Smooth muscle cell (in vitro differentiated cells): ENCODE results near the gene FNDC5. TPM values are rescaled to one million over a fixed set of nuclear protein-coding genes. Genes with fewer than 3 reads are reported as not detected.

ENCODE experiments used
- DNase-seq: peaks from one replicate; lab custom pipeline; 2025; ENCODE audit not compliant: unreplicated experiment; lab: John Stamatoyannopoulos, UW
- H2AFZ ChIP-seq: fragments of 200-600 bp; sonication (generic); 2 replicates; pipeline ENCODE4 v1.6.0; 2016; ENCODE audit warnings: antibody characterized with exemption, low read depth, mild to moderate bottlenecking
- H3F3A ChIP-seq: fragments of 200-600 bp; sonication (generic); 2 replicates; pipeline ENCODE4 v1.6.0; 2017; ENCODE audit warnings: antibody characterized with exemption, low read depth
- H3K27ac ChIP-seq: fragments of 200-600 bp; sonication (generic); 2 replicates; pipeline ENCODE4 v1.5.1; 2016; ENCODE audit warnings: low read depth, mild to moderate bottlenecking
- H3K27me3 ChIP-seq: fragments of 200-600 bp; sonication (generic); 2 replicates; pipeline ENCODE4 v1.6.1; 2016; ENCODE audit warnings: low read depth, mild to moderate bottlenecking
- H3K36me3 ChIP-seq: fragments of 200-600 bp; sonication (generic); 2 replicates; pipeline ENCODE4 v1.5.1; 2016; ENCODE audit warnings: low read depth
- H3K4me1 ChIP-seq: fragments of 200-600 bp; sonication (generic); 2 replicates; pipeline ENCODE4 v1.5.1; 2016; ENCODE audit warnings: low read depth
- H3K4me2 ChIP-seq: fragments of 200-600 bp; sonication (generic); 2 replicates; pipeline ENCODE4 v1.6.0; 2016; ENCODE audit warnings: mild to moderate bottlenecking
- H3K4me3 ChIP-seq: fragments of 200-600 bp; sonication (generic); 2 replicates; pipeline ENCODE4 v1.5.1; 2016; ENCODE audit warnings: mild to moderate bottlenecking
- H3K79me2 ChIP-seq: fragments of 200-600 bp; sonication (generic); 2 replicates; pipeline ENCODE4 v1.6.0; 2016; ENCODE audit warnings: low read depth, mild to moderate bottlenecking
- H3K9ac ChIP-seq: fragments of 200-600 bp; sonication (generic); 2 replicates; pipeline ENCODE4 v1.6.0; 2016; ENCODE audit warnings: low read depth
- H3K9me3 ChIP-seq: fragments of 200-600 bp; sonication (generic); replicated peaks from 2 replicates; pipeline ENCODE4 v1.5.1; 2016; ENCODE audit warnings: low read depth
- H4K20me1 ChIP-seq: fragments of 200-600 bp; sonication (generic); 2 replicates; pipeline ENCODE4 v1.6.0; 2016; ENCODE audit warnings: low read depth
- WGBS: methylation state at CpG from one replicate; pipeline ENCODE4 v1.1.7; 2016; ENCODE audit warnings: low lambda C conversion rate; 5-methylcytosine and 5-hydroxymethylcytosine counted together
- polyA plus RNA-seq: library from polyadenylated mRNA; unstranded; fragments of >200 nt; fragmentation: Nextera tagmentation; extraction: Ambion mirVana; gene quantifications from 2 replicates; pipeline ENCODE4 v1.2.1, GENCODE V29; 2016
- total RNA-seq: library from RNA; depleted of rRNA; stranded (reverse); fragments of >200 nt; gene quantifications from 2 replicates; pipeline ENCODE4 v1.2.3, GENCODE V29; 2014
- TF ChIP-seq, protein P1 (sequence below): fragments of 200-600 bp; sonication (generic); IDR thresholded peaks from 2 replicates; pipeline ENCODE4 v1.5.1; 2017; ENCODE audit warnings: borderline replicate concordance, mild to moderate bottlenecking, antibody characterized with exemption; ENCODE audit not compliant: insufficient read depth, poor library complexity, severe bottlenecking

The FNDC5 gene
- total and polyA plus RNA-seq, 2 experiments from 2014 or later, result not detected

DNA sequence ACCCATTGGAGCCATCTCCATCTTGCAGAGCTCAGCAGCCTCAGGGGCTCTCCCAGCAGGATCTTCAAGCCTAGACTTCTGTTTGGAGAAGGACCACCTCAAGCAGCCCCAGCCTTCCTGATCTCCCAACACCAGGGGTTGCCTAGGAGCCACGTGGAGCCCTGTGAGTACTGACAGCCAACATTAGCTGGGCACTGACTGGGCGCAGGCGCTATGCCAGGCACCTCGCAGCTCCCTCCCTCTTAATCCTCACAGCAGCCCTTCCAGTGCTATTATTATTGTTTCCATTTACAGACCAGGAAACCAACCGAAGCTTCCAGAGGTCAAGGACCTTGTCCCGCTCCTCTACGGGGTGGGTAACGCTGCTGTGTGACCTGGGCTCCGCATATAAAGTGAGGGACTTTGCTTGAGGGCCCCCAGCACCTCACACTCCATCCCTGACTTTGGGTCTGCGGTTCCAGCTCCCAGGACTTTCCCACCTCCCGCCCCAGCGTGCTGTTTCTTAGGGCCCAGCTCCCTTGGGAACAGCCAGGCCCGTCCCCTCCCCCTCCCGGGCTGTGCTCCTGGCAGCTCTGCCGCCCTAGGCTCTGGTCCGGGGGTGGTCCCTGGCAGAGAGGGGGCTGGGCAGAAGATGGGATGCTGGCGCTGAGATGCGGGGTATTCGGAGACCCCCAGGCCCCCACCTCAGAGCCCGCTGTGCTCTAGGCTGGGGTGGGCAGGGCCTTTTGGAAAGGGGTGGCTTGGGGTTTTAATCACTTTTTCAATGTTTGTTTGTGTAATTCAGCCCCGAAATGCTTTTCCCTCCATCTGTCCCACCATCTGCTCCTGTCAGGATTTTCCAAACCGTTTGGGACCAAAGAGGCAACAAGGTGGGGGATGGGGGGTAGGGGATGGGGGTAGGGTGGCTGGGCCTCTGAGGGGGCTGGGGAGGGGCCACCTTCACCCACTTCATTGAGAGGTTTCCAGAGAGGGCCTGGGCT lies 11.4 kb upstream of the FNDC5 start:
- Histone ChIP-seq H3K27me3 (peaks cover 18% of the 10 kb centered on the region), H3K36me3 (no peaks in the 10 kb centered on the region), H3K4me1 (no peaks in the 10 kb centered on the region), H3F3A (no peaks in the 10 kb centered on the region), H3K79me2 (no peaks in the 10 kb centered on the region), H3K4me3 (no peak overlapping the region), H3K27ac (no peak overlapping the region), H2AFZ (no peak overlapping the region), H4K20me1 (no peaks in the 10 kb centered on the region), H3K9ac (no peak overlapping the region), H3K9me3 (no peaks in the 10 kb centered on the region), H3K4me2 (no peak overlapping the region)
- 70% methylated on average over 22 of the region's 22 CpGs for WGBS
- TF ChIP-seq, protein P1, sequence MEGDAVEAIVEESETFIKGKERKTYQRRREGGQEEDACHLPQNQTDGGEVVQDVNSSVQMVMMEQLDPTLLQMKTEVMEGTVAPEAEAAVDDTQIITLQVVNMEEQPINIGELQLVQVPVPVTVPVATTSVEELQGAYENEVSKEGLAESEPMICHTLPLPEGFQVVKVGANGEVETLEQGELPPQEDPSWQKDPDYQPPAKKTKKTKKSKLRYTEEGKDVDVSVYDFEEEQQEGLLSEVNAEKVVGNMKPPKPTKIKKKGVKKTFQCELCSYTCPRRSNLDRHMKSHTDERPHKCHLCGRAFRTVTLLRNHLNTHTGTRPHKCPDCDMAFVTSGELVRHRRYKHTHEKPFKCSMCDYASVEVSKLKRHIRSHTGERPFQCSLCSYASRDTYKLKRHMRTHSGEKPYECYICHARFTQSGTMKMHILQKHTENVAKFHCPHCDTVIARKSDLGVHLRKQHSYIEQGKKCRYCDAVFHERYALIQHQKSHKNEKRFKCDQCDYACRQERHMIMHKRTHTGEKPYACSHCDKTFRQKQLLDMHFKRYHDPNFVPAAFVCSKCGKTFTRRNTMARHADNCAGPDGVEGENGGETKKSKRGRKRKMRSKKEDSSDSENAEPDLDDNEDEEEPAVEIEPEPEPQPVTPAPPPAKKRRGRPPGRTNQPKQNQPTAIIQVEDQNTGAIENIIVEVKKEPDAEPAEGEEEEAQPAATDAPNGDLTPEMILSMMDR, result no peak
- no peak for DNase-seq

DNA sequence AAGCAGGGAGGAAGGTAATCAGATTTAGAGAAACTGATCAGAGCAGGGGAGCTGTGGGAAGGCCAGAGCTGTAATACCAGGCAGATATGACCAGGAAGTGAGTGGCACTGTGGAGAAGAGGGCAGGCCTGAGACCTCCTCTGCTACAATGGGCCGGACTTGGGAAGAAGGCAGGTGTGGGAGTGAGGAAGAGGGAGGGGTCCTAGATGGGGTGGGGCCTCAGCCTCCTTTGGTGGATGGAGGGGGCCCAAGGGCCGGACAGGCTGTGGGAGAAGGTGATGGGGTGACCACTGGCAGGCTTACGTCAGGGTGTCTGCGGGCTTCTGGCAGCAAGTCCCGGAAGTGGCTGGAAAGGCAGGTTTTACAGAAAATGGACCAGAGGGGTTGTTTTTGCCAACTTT lies 10.6 kb upstream of the FNDC5 start:
- Histone ChIP-seq H3K4me3 (no peak overlapping the region), H3K4me1 (no peaks in the 10 kb centered on the region), H3K27me3 (peaks cover 16% of the 10 kb centered on the region), H3K27ac (no peak overlapping the region), H3F3A (no peaks in the 10 kb centered on the region), H3K4me2 (no peak overlapping the region), H4K20me1 (no peaks in the 10 kb centered on the region), H3K36me3 (no peaks in the 10 kb centered on the region), H3K79me2 (no peaks in the 10 kb centered on the region), H3K9me3 (no peaks in the 10 kb centered on the region), H2AFZ (no peak overlapping the region), H3K9ac (no peak overlapping the region)
- DNase-seq, result no peak
- 90% methylated on average over 5 of the region's 5 CpGs for whole genome bisulfite sequencing
- TF ChIP-seq, protein P1, result no peak

DNA sequence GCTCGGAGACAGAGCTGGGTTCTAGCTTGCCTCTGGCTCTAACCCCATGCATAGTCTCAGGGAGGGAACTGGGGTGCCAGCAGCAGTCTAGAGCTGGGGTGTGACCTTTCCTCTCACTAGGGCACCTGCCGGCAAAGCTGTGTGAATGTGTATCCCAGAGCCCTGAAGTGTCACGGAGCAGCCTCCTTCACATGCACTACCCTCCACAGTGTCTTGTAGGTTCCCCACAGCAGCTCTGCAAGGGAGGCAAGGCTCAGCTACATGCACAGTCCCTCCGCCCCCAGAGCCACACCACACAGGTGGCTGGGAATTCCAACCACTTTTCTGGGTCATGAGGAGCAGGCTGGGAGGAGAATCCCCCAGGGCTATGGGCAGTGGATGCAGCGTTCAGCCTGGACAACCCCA lies 7.9 kb upstream of the FNDC5 start:
- no peaks in the 10 kb centered on the region for H3K79me2 ChIP-seq
- no peak overlapping the region for H2AFZ ChIP-seq
- no peaks in the 10 kb centered on the region for H3K9me3 ChIP-seq
- DNase-seq, result no peak
- no peak overlapping the region for H3K9ac ChIP-seq
- no peaks in the 10 kb centered on the region for H4K20me1 ChIP-seq
- H3K4me3 ChIP-seq, result no peak overlapping the region
- no peak overlapping the region for H3K27ac ChIP-seq
- H3K36me3 ChIP-seq, result no peaks in the 10 kb centered on the region
- WGBS, result 88% methylated on average over 5 of the region's 5 CpGs
- no peak overlapping the region for H3K4me2 ChIP-seq
- TF ChIP-seq, protein P1, result no peak
- H3K4me1 ChIP-seq, result no peaks in the 10 kb centered on the region
- no peaks in the 10 kb centered on the region for H3K27me3 ChIP-seq
- no peaks in the 10 kb centered on the region for H3F3A ChIP-seq
